ELF-1 (cell line): ENCODE measurements around the gene GANAB.
A peak's percentile ranks its signal among the peaks of the same experiment; 100 is the strongest.
"Not testable (repeated sequence)": the region's sequence is repeated elsewhere in the genome, so short reads cannot be mapped to it uniquely, and the experiment has no call there.

Experiments
- DNase-seq: peaks from one replicate; pipeline ENCODE4 v3.0.0-alpha.2; 2016; ENCODE audit warnings: low read depth, low spot score

GANAB gene

DNA sequence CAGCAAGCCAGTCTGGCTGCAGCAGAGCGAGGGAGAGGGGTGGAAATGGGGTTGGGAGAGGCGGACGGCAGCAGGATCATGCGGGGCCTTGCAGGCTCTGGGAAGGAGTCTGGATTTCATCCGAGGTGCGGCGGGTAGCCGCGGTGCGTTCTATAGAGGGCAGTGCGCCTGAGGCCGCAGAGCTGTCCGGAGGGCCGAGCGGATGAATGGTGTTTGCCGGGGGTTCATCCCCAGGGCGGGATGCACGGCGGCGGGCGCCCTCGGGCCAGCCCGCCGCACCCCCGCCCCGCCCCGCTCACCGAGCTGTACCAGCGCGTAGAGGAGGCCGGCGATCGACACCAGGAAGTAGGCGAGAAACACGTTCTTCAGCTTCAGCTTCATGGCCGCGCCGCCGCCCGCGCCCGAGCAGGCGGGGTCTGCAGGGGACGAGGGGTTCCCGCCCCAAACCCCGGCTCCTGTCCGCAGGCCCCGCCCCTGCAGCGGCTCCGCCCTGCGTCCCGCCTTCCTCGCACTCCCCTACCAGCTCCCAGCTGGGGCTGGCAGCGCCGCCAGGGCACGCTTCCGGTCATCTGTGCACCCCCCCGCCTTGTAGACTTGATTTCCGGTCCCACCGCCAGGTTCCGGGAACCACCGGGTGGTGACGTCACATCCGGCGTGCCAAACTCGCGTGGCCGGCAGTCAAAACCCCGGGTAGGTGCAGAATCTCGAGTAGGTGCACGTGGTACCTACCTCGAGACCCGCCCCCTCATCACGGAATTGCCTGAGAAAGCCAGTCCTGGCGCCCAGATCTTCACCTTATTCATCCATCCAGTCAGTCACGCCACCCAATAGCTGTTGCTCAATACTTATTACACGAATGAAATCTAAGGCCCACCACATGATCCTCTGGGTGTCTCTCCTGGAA is 24.6 kb downstream of the GANAB start, which contains the start of gene B3GAT3:
Gene B3GAT3, minus strand, starts transcription at position 420 of the 904 bp plus-strand sequence. Its CDS starts 39 bp downstream, at position 381.
- peak; percentile 99 for DNase-seq

DNA sequence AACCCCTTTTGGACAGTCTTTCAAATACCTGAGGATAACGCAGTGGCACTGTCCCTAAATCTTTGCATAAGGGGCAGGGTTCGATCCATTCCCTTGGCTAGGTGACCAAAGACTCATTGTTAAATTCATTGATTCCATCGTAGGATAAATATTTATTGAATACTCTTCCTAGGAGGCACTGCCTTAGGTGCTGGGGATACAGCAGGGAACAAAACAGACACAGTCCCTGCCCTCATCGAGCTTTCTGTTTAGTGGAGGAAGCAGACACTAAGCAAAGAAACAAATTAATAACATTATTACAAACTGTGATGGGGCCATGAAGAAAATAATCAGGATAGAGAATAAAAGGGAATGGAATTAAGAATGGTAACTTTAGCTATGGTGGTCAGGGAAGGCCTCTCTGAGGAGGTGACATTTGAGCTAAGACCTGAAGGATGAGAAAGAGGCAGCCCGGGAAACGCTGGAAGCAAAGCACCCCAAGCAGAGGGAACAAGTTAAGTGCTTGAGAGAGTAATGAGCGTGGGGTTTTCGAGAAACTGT is 25.3 kb downstream of the GANAB start:
- DNase-seq: no peak

DNA sequence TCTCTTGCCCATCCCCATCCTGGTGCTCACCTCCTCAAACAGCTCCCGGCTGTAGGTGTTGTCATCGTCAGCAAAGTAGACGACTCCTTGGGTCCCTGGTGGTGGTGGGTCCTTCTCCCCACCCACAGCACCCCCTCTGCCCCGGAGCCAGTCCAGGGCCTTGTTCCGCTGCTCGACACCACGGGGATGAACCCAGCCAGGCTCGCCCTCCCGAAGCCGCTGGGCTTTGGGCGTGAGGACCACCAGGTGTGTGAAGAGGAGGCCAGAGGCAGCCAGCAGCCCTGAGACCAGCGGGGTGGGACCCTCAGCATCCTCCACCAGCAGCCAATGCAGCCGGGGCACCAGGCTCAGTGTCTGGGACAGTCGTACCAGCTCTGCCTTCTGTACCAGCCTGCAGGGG is 29.5 kb downstream of the GANAB start:
- not testable (repeated sequence) for DNase-seq

DNA sequence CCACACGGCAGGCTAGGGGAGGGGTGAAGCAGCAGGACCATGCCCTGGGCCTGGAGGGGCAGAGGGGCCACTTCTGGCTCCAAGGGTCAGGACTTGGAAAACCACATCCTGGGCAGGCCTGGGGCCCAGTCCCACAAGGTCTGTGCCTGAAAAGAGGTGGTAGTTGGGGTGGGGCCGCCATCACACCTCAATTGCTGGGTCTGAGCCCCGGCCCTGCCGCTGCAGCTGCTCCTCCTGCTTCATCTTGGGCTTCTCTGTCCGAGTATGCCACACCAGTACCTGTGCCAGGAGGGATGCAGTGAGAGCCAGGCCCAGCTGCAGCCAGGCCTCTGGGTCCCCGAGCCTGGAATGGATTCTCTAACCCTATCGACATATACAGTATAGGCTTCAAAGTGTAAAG is 30.9 kb downstream of the GANAB start:
- no peak for DNase-seq

DNA sequence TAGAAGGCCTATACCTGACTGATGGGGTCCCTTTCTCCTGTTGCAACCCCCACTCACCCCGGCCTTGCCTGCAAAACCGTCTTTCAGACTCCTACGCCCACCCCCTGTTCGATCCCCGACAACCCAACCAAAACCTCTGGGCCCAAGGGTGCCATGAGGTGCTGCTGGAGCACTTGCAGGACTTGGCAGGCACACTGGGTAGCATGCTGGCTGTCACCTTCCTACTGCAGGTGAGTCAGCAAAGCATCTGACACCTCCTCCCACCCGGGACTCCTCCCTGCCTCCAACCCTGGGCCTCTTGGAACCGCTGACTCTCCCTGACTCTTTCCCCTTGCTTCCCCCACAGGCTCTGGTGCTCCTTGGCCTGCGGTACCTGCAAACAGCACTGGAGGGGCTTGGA is 32.1 kb downstream of the GANAB start:
- no peak for DNase-seq

DNA sequence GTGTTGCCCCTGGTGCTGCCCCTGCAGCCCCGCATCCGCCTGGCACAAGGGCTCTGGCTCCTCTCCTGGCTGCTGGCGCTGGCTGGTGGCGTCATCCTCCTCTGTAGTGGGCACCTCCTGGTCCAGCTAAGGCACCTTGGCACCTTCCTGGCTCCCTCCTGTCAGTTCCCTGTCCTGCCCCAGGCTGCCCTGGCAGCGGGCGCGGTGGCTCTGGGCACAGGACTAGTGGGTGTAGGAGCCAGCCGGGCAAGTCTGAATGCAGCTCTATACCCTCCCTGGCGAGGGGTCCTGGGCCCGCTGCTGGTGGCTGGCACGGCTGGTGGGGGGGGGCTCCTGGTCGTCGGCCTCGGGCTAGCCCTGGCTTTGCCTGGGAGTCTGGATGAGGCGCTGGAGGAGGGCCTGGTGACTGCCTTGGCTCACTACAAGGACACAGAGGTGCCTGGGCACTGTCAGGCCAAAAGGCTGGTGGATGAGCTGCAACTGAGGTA is 33.1 kb downstream of the GANAB start:
- DNase-seq: no peak

DNA sequence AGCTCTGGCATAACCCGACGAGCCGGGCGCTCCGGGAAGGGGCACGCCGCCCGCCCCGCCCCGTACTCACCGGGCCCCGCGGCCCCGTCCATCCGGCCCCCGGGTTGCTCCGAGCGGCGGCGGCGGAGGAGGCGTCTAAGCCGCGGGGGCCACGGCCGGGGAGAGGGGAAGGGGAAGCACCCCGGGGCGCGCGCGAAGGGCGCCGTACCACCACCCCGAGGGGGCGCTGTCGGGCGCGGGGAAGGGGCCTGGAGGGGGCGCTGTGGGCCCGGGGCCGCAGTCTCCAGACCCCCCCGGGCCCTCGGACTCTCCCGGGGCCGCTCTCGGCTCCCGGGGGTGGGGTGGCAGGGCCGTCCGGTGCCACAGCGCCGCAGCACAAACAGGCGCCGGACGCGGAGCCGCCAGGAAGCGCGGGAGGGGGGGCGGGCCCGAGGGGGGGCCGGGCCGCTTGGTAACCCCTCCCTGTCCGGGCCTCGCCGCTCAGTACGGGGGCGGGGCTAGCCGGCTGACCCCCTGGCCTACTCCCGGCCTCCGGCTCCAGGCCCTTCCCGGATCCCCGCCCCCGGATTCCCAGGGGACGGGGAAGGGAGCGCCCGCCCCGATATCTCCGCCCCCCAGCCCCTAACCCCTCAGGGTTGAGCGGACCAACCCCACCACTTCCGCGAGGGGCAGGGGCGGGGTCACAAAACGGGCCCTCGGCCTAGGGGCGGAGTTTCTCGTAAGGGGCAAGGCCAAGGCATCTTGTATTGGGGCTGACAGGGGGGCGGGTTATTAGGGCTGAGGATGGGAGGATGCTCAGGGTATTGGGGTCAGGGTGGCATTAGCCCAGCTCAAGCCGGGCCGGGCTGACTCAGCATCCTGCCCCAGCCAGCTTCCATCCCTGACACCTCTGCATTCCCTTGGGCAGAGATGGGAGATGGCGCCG is 33.8 kb downstream of the GANAB start, which contains the start of the genes EML3 and ROM1:
Gene EML3, minus strand, starts transcription at position 410 of the 925 bp plus-strand sequence. Its CDS starts 318 bp downstream, at position 92.
Gene ROM1, plus strand, starts transcription at position 892 of the 925 bp plus-strand sequence. Its CDS starts 25 bp downstream, at position 917.
- DNase-seq: peak; percentile 82

DNA sequence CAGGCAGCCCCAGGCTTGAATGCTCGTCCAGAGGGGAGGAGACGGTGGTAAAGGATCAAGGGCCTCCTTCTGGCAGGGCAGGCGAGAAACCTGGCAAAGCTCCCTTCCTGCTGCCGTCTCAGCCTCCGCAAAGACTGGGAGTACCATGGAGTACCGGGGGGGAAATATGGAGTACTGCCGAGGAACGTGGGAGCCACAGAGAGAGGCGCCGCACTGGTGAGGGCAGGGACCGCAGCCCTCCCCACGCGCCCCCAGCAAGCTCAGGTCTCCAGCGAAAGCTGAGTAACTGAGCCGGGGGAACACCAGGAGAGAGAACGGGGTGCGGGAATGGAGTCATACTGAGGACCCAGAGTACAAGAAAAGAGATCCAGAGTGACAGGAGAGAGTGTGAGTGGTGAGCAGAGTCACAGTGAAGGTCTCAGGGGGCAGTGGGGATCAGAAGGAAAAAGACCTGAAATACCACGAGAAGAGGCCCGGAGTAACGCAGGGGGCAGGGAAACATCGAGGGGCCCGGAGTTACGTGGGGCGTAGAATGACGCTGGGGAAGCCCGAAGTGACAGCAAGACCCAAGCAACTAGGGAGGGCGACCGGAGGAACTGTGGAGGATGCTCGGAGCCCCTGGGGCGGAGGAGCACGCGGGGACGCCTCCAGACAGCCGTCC is 34.6 kb downstream of the GANAB start:
- DNase-seq: no peak

DNA sequence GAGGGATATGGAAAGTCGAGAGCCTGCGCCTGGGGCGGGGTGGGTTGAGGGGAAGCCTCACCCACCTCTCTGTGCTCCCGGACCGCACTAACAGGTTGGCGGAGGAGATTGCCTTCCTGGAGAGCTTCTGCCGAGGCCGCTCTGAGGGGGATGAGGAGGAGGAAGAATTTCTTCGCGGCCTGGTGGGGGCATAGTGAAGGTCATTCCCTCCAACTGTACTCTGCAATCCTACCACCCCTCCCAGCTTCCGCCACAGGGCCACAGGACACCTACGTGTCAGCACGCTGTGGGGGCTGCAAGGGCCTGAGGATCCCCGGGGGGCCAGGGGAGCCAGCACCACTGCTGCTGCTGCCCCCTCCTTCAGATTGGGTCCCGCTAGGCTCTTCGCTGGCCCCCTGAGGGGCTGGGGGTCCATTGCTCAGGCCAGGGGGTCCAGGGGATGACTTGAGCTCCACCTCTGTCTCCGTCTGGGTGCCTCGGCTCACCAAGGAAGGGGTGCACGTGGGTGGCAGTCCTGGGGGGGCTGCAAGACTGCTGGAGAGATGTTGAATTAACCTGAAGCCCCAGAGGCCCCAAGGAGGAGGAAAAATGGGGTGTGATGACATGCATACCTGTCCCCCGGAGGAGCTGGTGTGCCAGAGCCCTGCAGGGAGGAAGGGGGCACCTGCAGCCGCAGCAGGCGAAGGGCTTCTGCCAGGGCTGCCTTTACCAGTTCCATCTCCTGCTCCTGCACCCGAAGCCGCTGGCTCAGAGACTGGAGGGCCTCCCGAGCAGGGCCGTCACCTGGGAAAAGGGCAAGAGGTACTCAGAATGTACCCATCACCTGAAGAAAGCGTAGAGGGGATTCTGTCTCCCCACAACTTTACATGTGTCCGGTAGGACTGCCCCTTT is 35.4 kb downstream of the GANAB start:
- DNase-seq: no peak

DNA sequence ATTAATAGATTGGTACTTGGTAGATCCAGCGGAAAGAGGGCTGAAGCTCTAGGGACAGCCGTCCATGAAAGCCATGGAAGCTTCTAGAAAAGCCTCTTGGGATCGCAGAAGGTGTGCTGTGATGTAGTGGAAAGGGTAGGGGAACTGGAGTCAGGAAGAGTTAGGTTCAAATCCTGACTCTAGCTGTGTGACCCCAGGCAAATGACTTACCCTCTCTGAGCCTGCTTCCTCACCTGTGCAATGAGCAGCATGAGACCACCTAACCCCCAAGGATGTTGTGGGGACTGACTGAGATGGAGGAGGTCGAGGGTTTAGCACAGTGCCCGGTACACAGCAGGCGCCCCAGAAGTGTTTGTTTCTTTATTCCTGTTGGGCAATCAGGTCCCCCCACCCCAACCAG is 36.0 kb downstream of the GANAB start:
- DNase-seq: no peak

DNA sequence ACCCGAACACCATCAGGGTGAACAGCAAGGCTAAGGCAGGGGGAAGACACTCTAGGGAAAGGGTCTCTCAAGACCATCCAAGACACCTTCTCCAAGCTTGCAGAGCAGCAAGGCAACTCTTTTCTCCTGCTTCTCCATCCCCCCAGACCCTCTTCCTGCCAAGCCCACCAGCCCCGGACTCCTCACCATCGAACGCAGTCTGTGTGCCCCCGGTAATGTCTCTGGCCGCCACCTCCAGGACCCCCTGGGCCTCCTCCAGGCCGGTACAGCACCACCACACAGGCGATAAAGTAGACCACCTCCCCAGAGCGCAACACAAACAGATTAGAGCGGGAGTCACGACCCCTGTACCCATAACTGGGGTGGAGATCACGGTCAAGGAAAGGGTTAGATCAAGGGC is 37.6 kb downstream of the GANAB start:
- no peak for DNase-seq

DNA sequence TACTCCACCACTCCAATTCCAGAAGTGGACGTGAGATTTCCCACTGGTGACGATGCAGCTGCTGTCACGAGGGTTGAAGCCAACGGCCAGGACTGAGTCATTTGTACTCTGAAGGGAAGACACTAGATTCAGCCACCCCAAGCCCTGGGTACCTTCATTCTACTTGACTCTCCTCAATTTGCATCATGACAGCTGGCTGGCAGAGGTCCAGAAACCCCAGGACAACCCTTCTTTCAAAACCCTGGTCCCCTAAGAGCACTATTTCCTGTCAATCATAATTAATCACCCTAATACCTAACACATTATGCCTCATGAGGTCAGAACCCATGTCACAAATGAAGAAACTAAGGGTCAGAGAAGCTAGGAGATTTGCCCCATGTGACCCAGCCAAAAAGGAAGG is 38.7 kb downstream of the GANAB start:
- no peak for DNase-seq

DNA sequence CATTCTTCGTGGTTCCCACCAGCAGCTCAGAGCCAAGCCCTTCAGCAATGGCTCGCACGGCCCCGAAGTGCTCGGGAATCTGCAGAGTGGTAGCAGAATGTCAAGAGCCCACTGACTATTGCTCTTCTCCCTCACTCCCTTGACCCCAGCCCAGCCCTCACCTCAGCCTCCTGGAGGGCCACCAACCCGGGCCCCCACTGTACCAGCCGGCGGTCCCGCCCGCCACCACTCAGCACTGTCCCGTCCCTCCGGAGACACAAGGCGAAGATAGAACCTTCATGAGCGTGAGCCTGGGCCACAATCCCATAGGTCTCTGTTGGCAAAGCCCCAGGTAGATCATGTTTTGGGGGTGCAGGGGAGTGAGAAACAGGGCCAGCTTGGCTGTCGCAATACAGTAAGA is 40.5 kb downstream of the GANAB start:
- DNase-seq: no peak

DNA sequence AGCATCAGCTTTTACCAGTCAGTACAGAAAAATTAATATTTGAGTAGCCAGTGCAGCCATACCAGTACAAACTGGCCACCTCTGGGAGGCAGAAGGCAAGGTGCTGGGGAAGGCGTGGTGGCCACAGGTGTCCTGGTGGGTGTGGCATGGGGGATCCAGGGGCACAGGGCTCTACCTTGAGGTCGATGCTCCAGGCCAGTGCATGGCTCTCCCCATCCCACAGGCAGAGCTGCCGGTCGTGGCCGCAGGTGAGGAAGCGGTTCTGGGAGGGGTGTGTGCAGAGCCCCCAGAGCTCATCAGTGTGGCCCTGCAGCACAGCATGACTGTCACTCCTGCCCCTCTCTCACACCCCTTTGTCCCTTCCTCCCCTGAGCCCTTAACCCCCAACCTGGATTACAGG is 40.9 kb downstream of the GANAB start:
- DNase-seq: no peak

DNA sequence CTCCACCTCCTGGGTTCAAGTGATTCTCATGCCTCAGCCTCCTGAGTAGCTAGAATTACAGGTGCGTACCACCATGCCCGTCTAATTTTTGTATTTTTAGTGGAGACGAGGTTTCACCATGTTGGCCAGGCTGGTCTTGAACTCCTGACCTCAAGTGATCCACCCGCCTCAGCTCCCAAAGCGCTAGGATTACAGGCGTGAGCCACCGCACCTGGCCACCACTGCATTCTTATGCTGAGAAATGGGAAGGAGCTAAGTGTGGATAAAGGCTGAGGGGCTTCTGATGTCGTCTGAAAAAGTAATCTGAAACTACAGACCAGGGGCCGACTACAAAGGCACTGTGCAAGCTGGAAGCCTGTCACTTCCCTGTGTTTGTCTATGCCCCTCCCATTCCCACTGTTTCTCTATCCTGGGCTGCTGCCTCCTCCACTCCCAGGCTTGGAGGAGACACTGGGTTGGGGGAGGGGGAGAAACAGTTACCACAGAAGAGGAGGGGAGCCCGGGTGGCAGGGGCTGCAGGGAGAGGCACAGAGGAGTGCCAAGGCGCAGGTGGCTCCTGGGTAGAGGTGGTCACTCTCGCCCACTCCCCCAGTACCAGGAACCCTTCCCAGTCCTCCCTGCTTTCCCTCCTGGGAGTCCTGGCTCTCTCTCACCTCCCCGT is 41.8 kb downstream of the GANAB start:
- DNase-seq: peak; percentile 73

DNA sequence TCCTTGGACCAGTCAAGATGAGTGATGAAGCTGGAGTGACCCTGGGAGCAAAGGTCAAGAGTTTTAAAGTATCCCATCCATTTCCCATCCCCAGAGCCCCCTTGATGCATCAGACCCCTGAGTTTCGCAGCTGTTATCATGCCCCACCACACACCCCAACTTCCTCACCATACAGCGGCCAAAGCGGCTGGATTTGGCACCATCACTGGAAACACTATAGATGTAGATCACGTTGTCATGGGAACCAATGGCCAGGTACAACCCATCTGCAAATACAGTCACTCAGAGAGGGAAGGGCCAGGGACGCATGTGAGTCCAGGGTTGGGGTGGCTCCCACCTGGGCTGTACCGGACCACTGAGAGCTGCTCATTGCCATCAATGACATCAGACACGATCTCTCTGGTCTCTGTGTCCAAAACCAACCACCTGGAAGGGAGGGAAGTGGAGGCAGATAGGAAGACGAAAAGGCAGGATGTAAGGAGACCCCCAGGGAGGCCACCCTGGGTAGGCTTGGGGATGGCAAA is 42.6 kb downstream of the GANAB start:
- DNase-seq: no peak

DNA sequence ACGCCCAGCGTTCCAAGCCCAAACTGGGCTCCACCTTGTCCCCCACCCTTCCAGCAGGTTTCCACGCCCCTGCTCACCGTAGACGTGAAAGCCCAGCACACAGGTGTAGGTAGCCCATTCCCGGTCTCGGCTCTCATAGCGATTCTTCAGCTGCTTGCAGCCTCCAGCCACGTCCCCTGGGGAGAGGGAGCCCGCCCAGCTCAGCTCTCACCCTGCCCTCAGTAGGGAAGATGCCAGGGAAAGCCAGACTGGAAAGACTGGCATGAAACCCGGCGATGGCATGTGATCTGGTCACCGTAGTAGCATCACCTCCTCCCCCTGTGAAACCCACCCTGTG is 43.4 kb downstream of the GANAB start:
- DNase-seq: no peak

DNA sequence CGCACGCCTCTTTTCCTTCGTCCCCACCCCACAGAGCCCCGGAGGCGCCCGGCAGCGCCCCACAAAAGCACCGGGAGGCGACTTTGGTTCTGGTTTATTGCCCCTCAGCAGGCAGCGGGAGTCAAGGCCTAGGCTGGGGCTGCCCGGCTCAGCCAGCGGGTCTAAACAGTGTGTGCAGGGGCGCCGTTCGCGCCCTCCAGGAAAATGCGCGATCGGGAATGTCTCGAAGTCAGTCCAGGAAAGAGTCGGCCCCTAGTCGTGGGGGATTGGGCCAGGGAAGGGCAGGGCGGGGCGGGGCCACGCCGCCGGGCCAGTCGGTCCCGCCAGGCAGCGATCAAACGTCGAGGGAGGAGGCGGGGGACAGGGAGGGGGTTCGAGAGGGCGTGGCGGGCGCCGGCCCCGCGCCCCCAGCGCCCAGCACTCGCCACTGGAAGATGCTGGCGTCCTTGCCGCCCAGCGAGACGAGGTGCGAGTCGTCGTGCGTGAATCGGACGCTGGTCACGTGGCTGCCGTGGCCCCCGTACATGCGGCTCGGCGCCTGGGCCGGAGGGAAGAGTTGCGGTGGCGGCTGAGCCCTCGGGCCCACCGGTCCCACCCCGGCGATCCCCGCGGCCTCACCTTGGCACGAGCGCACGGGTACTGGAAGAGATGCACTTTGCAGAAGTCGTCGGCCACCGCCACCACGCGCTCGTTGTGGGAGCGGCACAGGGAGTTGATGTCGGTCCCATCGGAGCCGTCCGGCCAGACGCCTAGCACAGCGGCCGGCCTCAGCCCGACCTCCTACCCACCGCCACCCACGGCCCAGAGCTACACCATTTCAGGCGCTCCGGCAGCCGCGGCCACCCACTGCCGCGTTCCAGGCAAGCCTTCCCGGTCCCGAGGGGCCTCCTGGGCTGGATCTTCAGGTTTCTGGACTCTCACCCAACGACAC is 44.0 kb downstream of the GANAB start:
- DNase-seq: peak; percentile 69
